Measurements from ENCODE around the gene RNH1.

RNH1 gene

GRCh38 chr11:454801-455565 is 52.1 kb downstream of the RNH1 start:
- DNase-seq = no peak

- no peak for DNase-seq
These were observed 53.0 kb downstream of the RNH1 start for GRCh38 chr11:454043-454442.

GRCh38 chr11:453564-453963 is 53.5 kb downstream of the RNH1 start:
- no peak for DNase-seq

GRCh38 chr11:452916-453527 is 54.0 kb downstream of the RNH1 start:
- no peak for DNase-seq

GRCh38 chr11:452203-452744 is 54.8 kb downstream of the RNH1 start:
- no peak for DNase-seq

- no peak for DNase-seq
These were observed 55.3 kb downstream of the RNH1 start for GRCh38 chr11:451738-452137.

GRCh38 chr11:450809-451451 is 56.1 kb downstream of the RNH1 start:
- peak; percentile 62 to 85 for DNase-seq

- peak; percentile 94 to 99 for DNase-seq
These were observed 56.9 kb downstream of the RNH1 start, which contains the start of gene PTDSS2 for GRCh38 chr11:449889-450808. PTDSS2 (plus strand) TSS chr11:450279; CDS start chr11:450456, 177 bp downstream.

GRCh38 chr11:447923-448731 is 58.9 kb downstream of the RNH1 start:
- DNase-seq = peak; percentile 92 to 98

- peak; percentile 51 to 74 for DNase-seq
These were observed 60.2 kb downstream of the RNH1 start for GRCh38 chr11:446891-447290.

- peak; percentile 63 to 86 for DNase-seq
These were observed 61.1 kb downstream of the RNH1 start for GRCh38 chr11:445765-446588.
